HG02885 (cell line): Measurements from ENCODE around the gene RPGRIP1L.

ENCODE experiments used
- ATAC-seq: cut with Tn5 transposase; IDR thresholded peaks from one replicate; pipeline ENCODE4 v1.9.1; 2021; ENCODE audit warnings: mild to moderate bottlenecking; ENCODE audit not compliant: unreplicated experiment, poor library complexity

The RPGRIP1L gene

DNA sequence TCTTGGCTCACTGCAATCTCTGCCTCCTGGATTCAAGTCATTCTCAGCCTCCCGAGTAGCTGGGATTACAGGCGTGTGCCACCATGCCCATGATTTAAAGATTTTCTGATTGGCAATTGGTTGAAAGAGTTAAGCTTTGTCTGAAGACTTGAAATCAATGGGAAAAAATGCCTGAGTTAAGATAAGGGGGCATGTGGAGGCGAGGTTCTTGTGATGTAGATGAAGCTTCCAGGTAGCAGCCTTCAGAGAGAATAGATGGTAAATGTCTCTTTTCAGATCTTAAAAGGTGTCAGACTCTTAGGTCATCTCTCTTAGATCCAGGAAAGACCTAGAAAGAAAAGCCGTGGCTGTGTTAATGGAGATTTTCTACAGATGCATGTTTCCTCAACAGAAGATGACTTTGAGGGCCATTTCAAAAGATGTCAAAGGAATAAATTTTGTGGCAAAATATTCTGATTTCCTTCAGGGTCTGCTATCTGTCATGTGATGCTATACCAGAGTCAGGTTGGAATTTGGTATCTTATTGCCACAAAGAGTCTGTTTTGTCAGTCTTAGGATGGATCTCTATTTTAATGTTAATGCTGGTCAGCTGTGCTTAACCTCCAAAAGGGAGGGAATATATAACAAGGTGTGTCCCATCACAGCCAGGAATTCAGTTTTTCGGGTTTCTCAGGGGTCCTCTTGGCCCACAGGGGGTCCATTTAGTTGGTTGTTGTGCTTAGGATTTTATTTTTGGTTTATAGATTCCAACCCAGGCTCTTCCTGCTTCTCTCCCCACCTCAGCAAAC lies 142.4 kb downstream of the RPGRIP1L start:
- no peak for ATAC-seq

DNA sequence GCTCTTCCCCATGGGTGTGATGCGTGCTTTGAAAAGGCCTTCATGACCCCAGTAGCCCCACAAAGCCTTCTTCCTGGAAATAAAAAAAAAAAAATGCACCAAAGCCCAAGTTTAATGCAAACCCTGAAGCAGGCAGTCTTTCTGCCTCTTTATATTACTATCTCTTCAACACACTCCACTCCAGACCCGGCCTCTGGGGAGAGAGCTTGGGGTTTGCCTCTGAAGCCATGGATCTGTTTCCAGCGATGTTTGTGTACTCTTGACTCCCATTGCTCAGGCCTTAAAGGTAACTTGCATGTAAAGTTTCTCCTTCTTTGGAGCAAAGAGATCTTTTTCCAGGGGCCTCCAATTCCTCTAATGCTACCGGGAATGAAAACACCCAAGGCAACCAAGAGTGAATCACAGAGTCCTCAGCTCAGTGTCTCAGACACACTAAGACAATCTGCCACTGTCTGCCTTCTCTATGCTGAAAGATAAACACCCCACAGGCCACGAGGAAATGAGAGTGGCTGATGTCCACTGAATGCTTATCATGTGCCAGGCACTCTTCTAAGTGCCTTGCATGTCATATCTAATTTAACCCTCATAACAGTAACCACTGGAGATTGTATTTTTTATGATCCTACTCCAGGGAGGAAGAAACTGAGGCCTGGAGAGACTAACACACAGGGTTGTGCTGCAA lies 144.2 kb downstream of the RPGRIP1L start:
- ATAC-seq, result no peak

DNA sequence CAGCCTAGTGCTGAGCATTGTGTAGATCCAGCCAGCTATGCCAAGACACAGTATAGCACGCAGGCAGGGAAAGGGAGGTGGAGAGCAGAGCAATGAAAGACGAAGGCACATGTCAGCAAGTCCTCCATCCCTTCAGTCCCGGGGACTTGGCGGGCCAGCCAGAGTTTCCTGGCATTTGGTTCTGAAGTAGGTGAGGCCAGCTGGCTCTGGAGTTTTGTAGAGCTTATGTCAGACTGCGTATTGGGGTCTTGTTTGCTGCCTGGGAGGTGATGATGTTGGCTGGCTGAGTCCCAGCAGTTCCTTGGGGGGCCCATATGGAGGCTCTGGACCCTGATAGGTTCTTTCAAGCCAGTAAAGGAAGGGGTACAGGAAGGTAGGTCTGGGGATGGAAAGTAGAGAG lies 144.9 kb downstream of the RPGRIP1L start:
- no peak for ATAC-seq

- ATAC-seq, result no peak
These were observed 147.1 kb downstream of the RPGRIP1L start for GRCh38 chr16:53556521-53556920.

- peak; percentile 86 for ATAC-seq
These were observed 153.5 kb downstream of the RPGRIP1L start for GRCh38 chr16:53549970-53550690.
